ENCODE results near the gene ROCK2. TPM values are rescaled to one million over a fixed set of nuclear protein-coding genes. Genes with fewer than 3 reads are reported as not detected.

Gene ROCK2
- total and polyA plus RNA-seq, 2 of the 13 experiments (the other 11 are each of a cell fraction or from before 2014, with no cell fraction given), result 38.1 to 119 TPM

GRCh38 chr2:11363868-11364564 lies 19.6 kb upstream of the ROCK2 start (continued):
- TF ChIP-seq ZFP91 (CRISPR knock-in tag; IDR thresholded peaks at IDR 0.05; ENCODE audit: borderline replicate concordance), result no peak; the same call in 1 of the 2 replicates
- no peak for TF ChIP-seq IKZF1 (IDR thresholded peaks at IDR 0.05)
- TF ChIP-seq CCAR2 (optimal IDR thresholded peaks at IDR 0.05; ENCODE audit: low read depth, low read length), result no peak
- TF ChIP-seq ADNP (CRISPR knock-in tag; IDR thresholded peaks at IDR 0.05), result no peak
- TF ChIP-seq ZNF446 (CRISPR knock-in tag; IDR thresholded peaks at IDR 0.05), result no peak
- no peak for TF ChIP-seq ZNF383 (CRISPR knock-in tag; IDR thresholded peaks at IDR 0.05; ENCODE audit: borderline replicate concordance)
- TF ChIP-seq CBFB (CRISPR knock-in tag; IDR thresholded peaks at IDR 0.05), result no peak
- no peak for TF ChIP-seq ZNF484 (CRISPR knock-in tag; IDR thresholded peaks at IDR 0.05; ENCODE audit: borderline replicate concordance, low read depth)
- no peak for TF ChIP-seq TOPORS (CRISPR knock-in tag; IDR thresholded peaks at IDR 0.05)
- no peak for TF ChIP-seq GPBP1L1 (CRISPR knock-in tag; IDR thresholded peaks at IDR 0.05)
- TF ChIP-seq ZNF772 (CRISPR knock-in tag; IDR thresholded peaks at IDR 0.05), result no peak
- no peak for TF ChIP-seq HNRNPUL1 (IDR thresholded peaks at IDR 0.05; ENCODE audit: low read depth, low read length)
- no peak for TF ChIP-seq TMF1 (CRISPR knock-in tag; IDR thresholded peaks at IDR 0.05; ENCODE audit: low read depth)
- no peak for TF ChIP-seq SRY (CRISPR knock-in tag; IDR thresholded peaks at IDR 0.05)
- TF ChIP-seq ATF2 (CRISPR knock-in tag; IDR thresholded peaks at IDR 0.05), result no peak
- TF ChIP-seq SALL1 (CRISPR knock-in tag; IDR thresholded peaks at IDR 0.05), result peak; percentile 38
- no peak for TF ChIP-seq HDAC2 (CRISPR knock-in tag; IDR thresholded peaks at IDR 0.05)
- TF ChIP-seq TOE1 (CRISPR knock-in tag; IDR thresholded peaks at IDR 0.05), result no peak
- TF ChIP-seq GTF3A (CRISPR knock-in tag; conservative IDR thresholded peaks at IDR 0.05), result no peak
- no peak; a peak in 1 of 4 replicates for TF ChIP-seq HMGXB4 (CRISPR knock-in tag; IDR thresholded peaks at IDR 0.05; ENCODE audit: borderline replicate concordance in 1 of 2, low read depth in 1 of 2)
- TF ChIP-seq ZNF232 (CRISPR knock-in tag; IDR thresholded peaks at IDR 0.05; ENCODE audit: borderline replicate concordance), result no peak

Data from HepG2 (cell line).